GM06990 (cell line): Measurements from ENCODE around the gene NDUFB10.
"Not testable (repeated sequence)": the region's sequence is repeated elsewhere in the genome, so short reads cannot be mapped to it uniquely, and the experiment has no call there.

Experiments used
- DNase-seq: peaks from one replicate; pipeline ENCODE4 v3.0.0-alpha.2; 2011; ENCODE audit not compliant: insufficient read length; ENCODE audit errors: extremely low read depth
- H3K27me3 ChIP-seq: replicated peaks from 2 replicates; pipeline ENCODE4 v1.6.0; 2011; ENCODE audit warnings: low read length; ENCODE audit not compliant: control insufficient read depth, insufficient read depth
- H3K36me3 ChIP-seq: 2 replicates; pipeline ENCODE4 v1.5.1; 2011; ENCODE audit warnings: low read length; ENCODE audit not compliant: control insufficient read depth, insufficient read depth
- H3K4me3 ChIP-seq: replicated peaks from 2 replicates; pipeline ENCODE4 v1.5.1; 2011; ENCODE audit warnings: low read depth, mild to moderate bottlenecking, control low read depth, low read length
- TF ChIP-seq, protein P1 (sequence below): IDR thresholded peaks from 2 replicates; pipeline ENCODE4 v1.5.1; 2011; ENCODE audit warnings: low read length, control low read depth, mild to moderate bottlenecking, inconsistent platforms; ENCODE audit not compliant: insufficient read depth, poor library complexity, severe bottlenecking

Gene NDUFB10

DNA sequence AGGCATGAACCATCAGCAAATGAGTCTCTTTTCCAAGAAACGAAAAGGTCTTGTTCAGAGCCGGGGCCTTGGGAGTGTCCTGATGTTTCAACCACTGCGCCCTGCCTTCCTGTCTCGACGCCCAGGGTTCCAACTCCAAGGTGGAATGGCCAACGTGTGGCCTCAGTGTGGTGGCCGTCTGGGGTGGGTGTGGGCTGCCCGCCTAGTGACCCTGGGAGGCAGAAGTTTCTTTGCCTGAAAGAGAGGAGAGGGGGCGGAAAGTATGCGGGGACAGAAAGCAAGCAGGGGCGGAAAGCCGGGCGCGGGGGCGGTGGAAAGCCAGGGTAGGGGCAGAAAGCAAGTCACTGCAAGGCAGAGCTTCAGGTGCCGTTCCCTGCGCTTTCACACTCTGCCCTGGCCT lies 20.4 kb upstream of the NDUFB10 start:
- TF ChIP-seq, protein P1, sequence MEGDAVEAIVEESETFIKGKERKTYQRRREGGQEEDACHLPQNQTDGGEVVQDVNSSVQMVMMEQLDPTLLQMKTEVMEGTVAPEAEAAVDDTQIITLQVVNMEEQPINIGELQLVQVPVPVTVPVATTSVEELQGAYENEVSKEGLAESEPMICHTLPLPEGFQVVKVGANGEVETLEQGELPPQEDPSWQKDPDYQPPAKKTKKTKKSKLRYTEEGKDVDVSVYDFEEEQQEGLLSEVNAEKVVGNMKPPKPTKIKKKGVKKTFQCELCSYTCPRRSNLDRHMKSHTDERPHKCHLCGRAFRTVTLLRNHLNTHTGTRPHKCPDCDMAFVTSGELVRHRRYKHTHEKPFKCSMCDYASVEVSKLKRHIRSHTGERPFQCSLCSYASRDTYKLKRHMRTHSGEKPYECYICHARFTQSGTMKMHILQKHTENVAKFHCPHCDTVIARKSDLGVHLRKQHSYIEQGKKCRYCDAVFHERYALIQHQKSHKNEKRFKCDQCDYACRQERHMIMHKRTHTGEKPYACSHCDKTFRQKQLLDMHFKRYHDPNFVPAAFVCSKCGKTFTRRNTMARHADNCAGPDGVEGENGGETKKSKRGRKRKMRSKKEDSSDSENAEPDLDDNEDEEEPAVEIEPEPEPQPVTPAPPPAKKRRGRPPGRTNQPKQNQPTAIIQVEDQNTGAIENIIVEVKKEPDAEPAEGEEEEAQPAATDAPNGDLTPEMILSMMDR: no peak
- Histone ChIP-seq H3K36me3 (peaks cover 19% of the 10 kb centered on the region), H3K4me3 (no peak overlapping the region), H3K27me3 (no peaks in the 10 kb centered on the region)
- no peak for DNase-seq

- not testable (repeated sequence) for H3K27me3 ChIP-seq, DNase-seq, H3K4me3 ChIP-seq
- H3K36me3 ChIP-seq: peaks cover 19% of the 10 kb centered on the region
Measured at GRCh38 chr16:1939833-1940232, 19.5 kb upstream of the NDUFB10 start.

GRCh38 chr16:1940273-1941161 lies 18.8 kb upstream of the NDUFB10 start:
- Histone ChIP-seq H3K27me3 (no peaks in the 10 kb centered on the region), H3K36me3 (peaks cover 19% of the 10 kb centered on the region), H3K4me3 (no peak overlapping the region)
- TF ChIP-seq, protein P1: no peak
- no peak for DNase-seq

DNA sequence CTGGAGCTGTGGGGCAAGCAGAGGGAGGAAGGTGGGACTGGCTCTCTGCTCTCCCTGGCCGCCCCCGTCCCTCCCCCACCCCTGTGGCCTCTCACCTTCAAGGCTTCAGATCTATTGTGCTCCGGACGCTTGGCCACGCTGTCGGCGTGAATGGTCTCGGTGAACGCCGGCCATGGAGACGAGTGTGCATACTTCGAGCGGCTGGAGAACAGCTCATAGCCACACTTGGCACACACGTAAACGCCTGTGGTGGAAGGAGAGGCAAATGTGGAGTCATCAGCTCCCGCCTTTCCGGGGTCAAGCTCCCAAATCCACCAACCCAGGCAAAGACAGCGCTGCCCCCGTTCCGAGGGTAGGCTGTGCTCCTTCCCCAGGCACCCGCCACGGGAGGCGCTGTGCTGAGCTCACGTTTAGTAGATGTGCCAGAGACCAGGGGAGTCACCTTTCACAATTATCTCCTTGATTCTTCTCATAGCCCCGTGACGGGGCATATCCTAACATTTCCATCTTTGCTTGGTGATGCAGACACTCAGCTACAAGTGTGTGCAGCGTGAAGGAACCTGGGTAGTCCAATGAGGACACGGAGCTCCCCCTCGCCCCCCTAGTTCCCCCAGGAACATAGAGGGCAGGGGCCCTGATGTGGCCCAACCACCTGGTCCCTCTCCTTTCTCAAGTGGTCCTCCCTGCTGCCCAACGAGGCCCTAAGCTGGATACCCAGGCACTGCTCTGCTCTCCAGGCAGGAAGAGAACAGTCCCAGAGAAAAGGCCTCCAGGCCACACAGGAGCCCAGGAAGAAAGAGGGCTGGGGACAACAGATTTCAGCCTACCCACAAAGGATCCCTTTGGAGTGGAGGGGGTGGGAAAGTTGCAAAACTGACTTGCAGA lies 17.9 kb upstream of the NDUFB10 start:
- peak overlapping the region; percentile 79; the same call in 1 of the 2 replicates for H3K4me3 ChIP-seq
- DNase-seq: no peak
- TF ChIP-seq, protein P1: no peak
- H3K27me3 ChIP-seq: no peaks in the 10 kb centered on the region
- H3K36me3 ChIP-seq: peaks cover 19% of the 10 kb centered on the region

- H3K27me3 ChIP-seq: no peaks in the 10 kb centered on the region
- DNase-seq: no peak
- TF ChIP-seq, protein P1: no peak
- peak overlapping the region; percentile 79 for H3K4me3 ChIP-seq
- peaks cover 19% of the 10 kb centered on the region for H3K36me3 ChIP-seq
Measured at GRCh38 chr16:1942047-1942809, 17.1 kb upstream of the NDUFB10 start.
